NK-92 (cell line): ENCODE measurements around the gene C11orf68.
"Not testable (repeated sequence)": the region's sequence is repeated elsewhere in the genome, so short reads cannot be mapped to it uniquely, and the experiment has no call there.

Experiments used
- DNase-seq: peaks from one replicate; lab custom pipeline; 2025; ENCODE audit not compliant: unreplicated experiment; lab: John Stamatoyannopoulos, UW

The C11orf68 gene

GRCh38 chr11:65918211-65919140 is at the start of gene C11orf68:
C11orf68 (minus strand) TSS chr11:65919062; CDS start chr11:65919031, 31 bp downstream.
- no peak for DNase-seq

GRCh38 chr11:65967329-65967934 is 48.6 kb upstream of the C11orf68 start:
- no peak for DNase-seq

GRCh38 chr11:65965986-65966762 is 47.3 kb upstream of the C11orf68 start:
- DNase-seq, result no peak

- DNase-seq, result no peak
Observed at GRCh38 chr11:65964906-65965305, 46.0 kb upstream of the C11orf68 start.

DNA sequence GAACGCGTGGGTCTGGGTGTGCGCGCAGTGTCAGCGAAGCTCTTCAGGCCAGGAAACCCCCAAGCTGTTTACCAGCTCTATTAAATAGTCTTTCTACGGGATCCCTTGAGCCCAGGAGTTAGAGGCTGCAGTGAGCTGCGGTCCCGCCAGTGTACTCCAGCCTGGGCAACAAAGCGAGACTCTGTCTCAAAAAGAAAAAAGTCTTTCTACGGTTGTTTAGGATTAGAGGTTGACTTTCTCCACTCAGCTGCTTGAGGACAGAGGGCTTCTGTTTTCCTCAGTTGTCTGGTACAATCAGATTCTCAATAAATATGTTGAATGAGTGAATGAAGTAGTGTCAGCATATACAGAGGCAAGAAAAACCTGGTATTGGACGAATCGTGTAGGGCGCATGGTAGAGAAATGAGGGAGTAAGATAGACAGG is 43.3 kb upstream of the C11orf68 start:
- no peak for DNase-seq

DNA sequence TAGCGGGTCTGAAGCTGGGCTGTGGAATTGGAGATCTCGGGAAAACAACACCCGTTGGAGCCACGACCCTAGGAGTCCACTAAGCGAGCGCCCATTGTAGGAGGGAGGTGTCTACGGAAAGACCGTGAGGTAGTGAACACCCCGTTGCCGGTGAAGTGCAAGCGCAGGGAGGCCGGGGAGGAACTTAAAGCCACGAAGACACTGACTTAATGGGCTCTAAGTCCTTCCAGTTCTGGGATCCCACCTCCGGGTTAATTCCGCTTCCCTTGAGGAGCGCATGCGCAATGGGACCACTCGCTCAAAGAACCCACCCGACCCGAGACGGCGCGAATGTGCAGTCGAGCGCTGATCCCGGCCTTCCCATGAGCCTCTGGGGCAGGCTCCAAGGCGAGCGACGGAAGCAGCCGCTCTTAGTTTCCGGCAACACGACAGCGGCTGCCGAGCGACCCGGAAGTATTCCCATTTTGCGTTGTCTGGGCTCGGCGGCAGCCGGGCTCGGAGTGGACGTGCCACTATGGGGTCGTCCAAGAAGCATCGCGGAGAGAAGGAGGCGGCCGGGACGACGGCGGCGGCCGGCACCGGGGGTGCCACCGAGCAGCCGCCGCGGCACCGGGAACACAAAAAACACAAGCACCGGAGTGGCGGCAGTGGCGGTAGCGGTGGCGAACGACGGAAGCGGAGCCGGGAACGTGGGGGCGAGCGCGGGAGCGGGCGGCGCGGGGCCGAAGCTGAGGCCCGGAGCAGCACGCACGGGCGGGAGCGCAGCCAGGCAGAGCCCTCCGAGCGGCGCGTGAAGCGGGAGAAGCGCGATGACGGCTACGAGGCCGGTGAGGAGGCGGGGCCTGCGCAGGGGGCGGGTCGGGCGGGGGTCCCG is 42.6 kb upstream of the C11orf68 start, which contains the start of gene SART1:
TSS of gene SART1 (plus strand) at position 468 of the 874 bp plus-strand sequence. CDS start at position 515, 47 bp downstream.
- DNase-seq, result peak; percentile 74

- DNase-seq, result no peak
Observed at GRCh38 chr11:65960824-65961266, 42.0 kb upstream of the C11orf68 start.

DNA sequence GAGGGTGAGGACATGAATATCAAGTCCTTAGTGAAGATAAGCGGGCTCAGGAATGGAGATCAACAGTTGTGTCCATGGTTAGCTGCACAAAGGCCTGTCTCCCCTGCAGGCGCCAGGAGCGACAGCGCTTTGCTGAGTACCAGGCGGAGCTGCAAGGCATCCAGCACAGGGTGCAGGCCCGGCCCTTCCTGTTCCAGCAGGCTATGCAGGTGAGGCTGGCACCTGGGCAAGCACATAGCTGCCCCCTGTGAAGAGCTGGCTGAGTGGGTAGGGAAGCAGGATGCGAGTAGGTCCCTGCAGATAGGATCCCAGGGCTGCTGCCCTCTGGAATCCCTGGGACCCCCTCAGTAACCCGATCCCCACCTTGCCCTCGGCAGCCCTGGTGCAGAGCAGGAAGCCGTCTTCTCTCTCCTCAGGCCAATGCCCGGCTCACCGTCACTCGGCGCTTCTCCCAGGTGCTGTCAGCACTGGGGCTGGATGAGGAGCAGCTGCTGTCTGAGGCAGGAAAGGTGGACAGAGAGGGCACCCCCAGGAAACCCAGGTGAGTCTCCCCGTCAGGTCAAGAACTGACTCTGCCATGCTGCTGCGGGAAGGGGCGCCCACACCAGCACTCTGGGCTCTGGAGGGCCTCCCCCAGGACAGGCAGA is 40.0 kb upstream of the C11orf68 start:
- DNase-seq, result no peak

DNA sequence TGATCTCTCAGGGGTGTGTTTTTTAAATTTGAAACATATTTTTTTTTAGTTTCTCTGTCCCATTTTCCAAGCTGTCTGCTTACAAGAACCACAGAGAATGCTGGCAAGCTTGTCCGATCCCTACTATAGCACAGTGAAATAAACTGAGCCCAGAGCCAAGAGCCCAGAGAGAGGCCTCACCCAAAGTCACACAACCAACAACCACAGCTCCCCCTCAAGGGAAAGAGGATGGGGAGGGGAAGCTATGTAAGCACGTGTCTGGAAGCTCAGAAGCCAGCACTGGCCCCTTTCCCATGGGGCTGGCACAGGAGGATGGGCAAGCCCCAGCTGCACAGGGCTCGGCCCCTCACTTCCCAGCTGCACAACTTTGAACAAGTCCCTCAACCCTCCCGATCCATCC is 39.4 kb upstream of the C11orf68 start:
- DNase-seq, result no peak

DNA sequence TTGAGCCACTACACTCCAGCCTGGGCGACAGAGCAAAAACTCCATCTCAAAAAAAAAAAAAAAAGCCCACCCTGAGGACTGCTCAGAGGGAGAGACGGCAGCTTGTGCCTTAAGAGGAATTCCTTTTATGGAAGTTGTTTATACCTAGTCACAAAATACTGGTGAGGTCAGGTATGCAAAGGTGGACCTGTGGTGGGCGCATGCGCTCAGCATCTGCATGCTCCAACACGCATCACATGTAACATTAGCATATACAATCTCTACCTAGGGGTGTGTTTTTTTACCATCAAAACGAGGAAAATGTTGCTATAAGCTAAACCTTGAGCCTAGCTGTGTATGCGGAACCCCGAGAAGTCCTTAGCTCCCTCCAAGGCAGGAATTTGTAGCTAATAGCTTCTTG is 35.9 kb upstream of the C11orf68 start:
- DNase-seq, result no peak

DNA sequence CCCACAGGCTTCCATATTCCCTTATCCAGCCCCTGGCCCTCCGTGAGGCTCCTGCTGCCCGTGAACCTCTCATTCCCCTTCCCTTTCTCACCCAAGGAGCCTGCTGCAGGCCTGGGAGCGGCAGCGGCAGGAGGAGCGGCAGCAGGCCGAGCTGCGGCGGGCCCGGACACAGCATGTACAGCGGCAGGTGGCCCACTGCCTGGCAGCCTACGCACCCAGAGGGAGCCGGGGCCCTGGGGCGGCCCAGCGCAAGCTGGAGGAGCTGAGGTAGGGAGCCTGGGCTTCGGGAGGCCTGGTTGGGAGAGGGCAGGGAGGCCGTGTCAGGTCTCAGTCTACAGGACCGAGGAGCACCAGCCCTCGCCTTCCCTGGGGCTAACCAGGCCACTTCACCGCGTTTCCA is 34.6 kb upstream of the C11orf68 start:
- no peak for DNase-seq

DNA sequence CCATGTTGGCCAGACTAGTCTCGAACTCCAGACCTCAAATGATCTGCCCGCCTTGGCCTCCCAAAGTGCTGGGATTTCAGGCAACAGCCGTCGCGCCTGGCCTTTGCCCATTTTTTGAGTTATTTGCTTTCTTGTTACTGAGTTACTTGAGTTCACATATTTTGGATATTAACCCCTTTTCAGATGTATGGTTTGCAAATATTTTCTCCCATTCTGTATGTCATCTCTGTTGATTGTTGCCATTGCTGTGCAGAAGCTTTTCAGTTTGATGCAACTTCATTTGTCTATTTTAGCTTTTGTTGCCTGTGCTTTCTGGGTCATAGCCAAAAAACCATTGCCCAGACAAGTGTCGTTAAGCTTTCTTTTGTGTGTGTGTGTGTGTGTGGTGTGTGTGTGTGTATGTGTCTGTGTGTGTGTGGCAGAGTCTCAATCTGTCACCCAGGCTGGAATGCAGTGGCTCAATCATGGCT is 33.2 kb upstream of the C11orf68 start:
- DNase-seq, result no peak

DNA sequence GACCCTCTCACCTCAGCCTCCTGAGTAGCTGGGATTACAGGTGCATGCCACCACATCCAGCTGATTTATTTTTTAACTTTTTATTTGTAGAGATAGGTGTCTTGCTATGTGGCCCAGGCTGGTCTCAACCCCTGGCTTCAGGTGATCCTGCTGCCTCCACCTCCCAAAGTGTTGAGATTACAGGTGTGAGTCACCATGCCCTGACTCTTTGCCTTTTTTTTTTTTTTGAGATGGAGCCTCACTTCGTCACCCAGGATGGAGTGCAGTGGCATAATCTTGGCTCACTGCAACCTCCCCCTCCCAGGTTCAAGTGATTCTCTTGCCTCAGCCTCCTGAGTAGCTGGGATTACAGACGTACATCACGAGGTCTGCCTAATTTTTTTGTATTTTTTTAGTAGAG is 32.8 kb upstream of the C11orf68 start:
- DNase-seq, result not testable (repeated sequence)

- not testable (repeated sequence) for DNase-seq
Observed at GRCh38 chr11:65950711-65951110, 31.8 kb upstream of the C11orf68 start.

DNA sequence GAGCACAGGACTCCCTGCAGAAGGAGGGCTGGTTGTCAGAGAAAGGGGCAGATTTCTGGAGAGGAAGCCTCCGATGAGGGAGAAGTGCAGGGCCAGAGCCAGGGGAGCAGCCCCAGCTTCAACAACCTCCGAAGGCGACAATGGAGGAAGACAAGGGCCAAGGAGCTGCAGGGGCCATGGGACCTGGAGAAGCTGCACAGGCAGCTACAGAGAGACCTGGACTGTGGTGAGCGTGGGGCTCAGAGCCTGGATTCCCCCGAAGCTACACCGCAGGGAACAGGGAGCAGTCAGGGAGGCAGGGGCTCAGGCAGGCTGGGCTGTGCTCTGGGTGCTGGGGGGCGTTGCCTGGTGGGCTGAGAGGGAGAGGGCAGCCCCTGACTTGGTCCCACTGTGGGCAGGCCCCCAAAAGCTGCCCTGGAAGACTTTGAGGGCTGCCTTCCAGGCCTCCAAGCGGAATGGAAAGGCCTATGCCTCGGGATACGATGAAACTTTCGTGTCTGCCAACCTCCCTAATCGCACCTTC is 28.8 kb upstream of the C11orf68 start:
- DNase-seq, result no peak

DNA sequence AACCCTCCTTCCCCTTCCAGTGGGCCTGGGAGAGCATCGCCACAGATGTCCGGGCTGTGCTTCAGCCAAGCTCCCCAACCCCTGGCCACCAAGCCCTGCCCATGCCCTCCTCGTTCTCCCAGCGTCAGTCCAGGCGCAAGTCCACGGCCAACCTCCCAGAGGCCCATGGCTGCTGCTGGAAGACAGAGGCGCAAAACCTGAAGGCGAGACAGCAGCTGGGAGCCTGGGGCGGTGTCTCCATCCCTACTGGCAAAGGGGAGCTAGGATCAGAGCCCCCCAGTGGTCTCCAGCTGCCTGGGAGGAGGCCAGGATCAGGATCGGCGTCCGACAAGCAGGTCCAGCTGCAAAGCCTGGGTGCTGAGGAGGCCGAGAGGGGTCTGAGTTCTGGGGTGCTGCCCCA is 28.3 kb upstream of the C11orf68 start:
- no peak for DNase-seq

- DNase-seq, result no peak
Observed at GRCh38 chr11:65946655-65947054, 27.8 kb upstream of the C11orf68 start.

DNA sequence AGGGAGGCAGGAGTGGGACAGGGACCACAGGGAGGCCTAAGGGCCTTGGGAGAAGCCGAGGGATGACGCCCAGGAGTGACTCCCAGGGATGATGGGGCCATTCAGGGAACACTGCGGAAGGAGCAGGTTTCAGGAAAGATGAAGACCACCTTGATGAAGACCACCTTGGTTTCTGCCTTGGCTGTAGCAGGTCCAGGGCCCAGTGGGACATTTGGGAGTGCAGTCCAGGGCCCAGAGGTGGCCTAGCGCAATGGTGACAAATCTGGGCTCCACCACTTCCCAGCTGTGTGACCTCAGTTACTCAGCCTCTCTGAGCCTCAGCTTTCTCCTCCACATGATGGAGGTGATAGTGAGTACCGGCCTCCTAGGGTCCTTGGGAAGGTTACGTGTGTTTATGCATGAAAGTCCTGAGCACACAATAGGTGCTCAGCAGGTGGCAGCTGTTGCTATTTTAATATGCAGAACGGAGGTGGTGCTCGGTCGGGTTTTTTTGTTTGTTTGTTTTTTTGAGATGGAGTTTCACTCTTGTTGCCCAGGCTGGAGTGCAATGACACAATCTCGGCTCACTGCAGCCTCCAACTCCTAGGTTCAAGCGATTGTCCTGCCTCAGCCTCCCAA is 27.2 kb upstream of the C11orf68 start:
- no peak for DNase-seq

DNA sequence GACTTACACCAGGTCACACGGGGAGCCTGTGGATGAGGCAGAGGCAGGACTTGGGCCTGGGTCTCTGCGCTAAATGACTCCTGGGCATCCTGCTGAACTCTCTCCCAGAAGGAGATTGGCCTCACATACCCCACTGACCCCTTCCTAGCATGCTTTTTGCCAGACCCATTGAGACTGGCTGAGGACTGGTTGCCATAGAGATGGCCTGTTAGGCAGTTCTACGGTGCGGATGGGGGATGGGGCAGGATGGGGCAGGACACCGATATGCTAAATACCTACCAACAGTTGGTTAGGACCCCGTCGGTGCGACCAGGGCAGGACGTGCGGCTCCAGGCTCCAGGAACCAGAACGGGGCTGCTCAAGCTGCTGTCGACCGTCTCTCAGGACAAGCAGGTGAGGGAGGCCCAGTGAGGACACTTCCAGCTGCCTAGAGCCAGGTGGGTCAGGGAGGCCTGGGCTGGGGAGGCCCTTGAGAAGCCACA is 26.6 kb upstream of the C11orf68 start, which contains the start of gene TSGA10IP:
TSS of gene TSGA10IP (plus strand) at position 51 of the 482 bp plus-strand sequence. CDS start at position 247, 196 bp downstream.
- no peak for DNase-seq
